Cardiac muscle cell (in vitro differentiated cells and primary cell): Measurements from ENCODE around the gene PELI2. TPM values are rescaled to one million over a fixed set of nuclear protein-coding genes. Genes with fewer than 3 reads are reported as not detected.

Experiments
- DNase-seq, 2 donors: peaks; one replicate each; pipeline versions ENCODE4 v3.0.0 to v3.0.0-alpha.2; 2010 to 2017; ENCODE audit warnings: low read depth in 1 of 2, low spot score in 1 of 2
- H3K27ac ChIP-seq: fragments of 200-600 bp; sonication (generic); 2 replicates; pipeline ENCODE4 v1.5.1; 2016
- H3K27me3 ChIP-seq: fragments of 200-600 bp; sonication (generic); 2 replicates; pipeline ENCODE4 v1.6.0; 2016; ENCODE audit warnings: control low read depth
- H3K36me3 ChIP-seq: fragments of 200-600 bp; sonication (generic); 2 replicates; pipeline ENCODE4 v1.5.1; 2016; ENCODE audit warnings: control low read depth
- H3K4me1 ChIP-seq: fragments of 200-600 bp; sonication (generic); 2 replicates; pipeline ENCODE4 v1.8.1; 2017; ENCODE audit warnings: low read depth, mild to moderate bottlenecking, mixed run types
- H3K4me3 ChIP-seq: fragments of 200-600 bp; sonication (generic); 2 replicates; pipeline ENCODE4 v1.5.1; 2016; ENCODE audit warnings: mild to moderate bottlenecking
- H3K9me3 ChIP-seq: fragments of 200-600 bp; sonication (generic); 2 replicates; pipeline ENCODE4 v1.5.1; 2017; ENCODE audit warnings: low read depth, mild to moderate bottlenecking, control low read depth
- polyA plus RNA-seq: library from polyadenylated mRNA; unstranded; fragments of >200 nt; fragmentation: Nextera tagmentation; extraction: Ambion mirVana; gene quantifications from 2 replicates; pipeline ENCODE4 v1.2.1, GENCODE V29; 2016
- total RNA-seq: library from RNA; depleted of rRNA; stranded (reverse); fragments of >200 nt; gene quantifications from 2 replicates; pipeline ENCODE4 v1.2.3, GENCODE V29; 2016
- TF ChIP-seq, protein P1 (sequence below): IDR thresholded peaks from 2 replicates; pipeline ENCODE4 v1.5.1; 2012; ENCODE audit warnings: low read depth, mild to moderate bottlenecking, low read length

Gene PELI2
- total and polyA plus RNA-seq, 2 experiments from 2014 or later, result 1.7 to 4.9 TPM

DNA sequence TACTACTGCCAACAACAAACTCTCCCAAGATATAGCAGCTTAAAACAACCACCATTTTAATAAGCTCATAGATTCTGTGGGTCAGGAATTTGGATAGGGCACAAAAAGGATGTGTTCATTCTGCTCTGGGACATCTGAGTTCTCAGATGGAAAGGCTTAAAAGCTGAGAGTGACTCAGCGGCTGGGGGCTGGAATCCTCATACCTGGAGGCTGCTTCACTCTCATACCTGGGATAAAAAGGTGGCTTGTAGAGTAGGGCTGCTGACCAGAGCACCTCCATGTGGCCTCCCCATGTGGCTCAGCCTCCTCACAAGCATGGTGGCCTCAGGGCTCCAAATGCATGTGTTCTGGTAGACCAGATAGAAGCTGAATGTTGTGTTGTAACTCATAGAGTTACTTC, 20.2 kb upstream of the PELI2 start:
- no peaks in the 10 kb centered on the region for H3K27me3 ChIP-seq
- H3K4me1 ChIP-seq, result peaks cover 19% of the 10 kb centered on the region
- H3K36me3 ChIP-seq, result no peaks in the 10 kb centered on the region
- no peak overlapping the region for H3K4me3 ChIP-seq
- H3K9me3 ChIP-seq, result no peaks in the 10 kb centered on the region
- DNase-seq, result no peak
- TF ChIP-seq, protein P1, sequence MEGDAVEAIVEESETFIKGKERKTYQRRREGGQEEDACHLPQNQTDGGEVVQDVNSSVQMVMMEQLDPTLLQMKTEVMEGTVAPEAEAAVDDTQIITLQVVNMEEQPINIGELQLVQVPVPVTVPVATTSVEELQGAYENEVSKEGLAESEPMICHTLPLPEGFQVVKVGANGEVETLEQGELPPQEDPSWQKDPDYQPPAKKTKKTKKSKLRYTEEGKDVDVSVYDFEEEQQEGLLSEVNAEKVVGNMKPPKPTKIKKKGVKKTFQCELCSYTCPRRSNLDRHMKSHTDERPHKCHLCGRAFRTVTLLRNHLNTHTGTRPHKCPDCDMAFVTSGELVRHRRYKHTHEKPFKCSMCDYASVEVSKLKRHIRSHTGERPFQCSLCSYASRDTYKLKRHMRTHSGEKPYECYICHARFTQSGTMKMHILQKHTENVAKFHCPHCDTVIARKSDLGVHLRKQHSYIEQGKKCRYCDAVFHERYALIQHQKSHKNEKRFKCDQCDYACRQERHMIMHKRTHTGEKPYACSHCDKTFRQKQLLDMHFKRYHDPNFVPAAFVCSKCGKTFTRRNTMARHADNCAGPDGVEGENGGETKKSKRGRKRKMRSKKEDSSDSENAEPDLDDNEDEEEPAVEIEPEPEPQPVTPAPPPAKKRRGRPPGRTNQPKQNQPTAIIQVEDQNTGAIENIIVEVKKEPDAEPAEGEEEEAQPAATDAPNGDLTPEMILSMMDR, result no peak
- H3K27ac ChIP-seq, result no peak overlapping the region

DNA sequence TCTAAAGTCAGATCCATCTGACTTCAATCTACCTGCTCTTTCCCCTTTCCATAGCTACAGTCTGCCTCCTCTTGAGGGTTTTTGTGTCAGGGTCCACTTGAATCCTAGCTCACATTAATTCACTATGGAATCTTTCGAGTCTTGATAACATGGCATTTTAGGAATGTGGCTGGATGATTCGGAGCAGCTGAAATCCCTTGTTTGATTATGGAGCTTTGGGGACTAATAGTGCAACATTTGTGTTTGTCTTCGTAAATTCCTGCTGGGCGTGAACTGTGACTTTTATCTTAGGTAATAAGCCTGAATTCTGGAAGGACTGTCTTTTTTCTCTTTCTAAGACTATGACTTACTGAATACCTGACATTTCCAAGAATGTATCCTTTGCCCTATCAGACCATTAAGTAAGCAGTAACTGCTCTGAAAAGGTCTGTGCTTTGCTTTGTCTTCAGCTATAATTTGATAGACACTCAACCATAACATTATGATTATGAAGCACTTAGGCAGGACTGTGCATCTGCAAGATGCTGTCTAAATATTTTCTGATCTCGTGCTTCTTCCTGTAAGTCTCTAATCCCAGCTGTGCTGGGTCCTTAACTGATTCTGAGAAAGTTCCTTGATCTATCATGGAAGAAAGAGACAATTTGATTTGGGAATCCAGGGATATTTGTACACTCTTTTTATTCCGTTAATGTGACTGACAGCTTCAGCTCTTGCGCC, 19.0 kb upstream of the PELI2 start:
- no peak overlapping the region for H3K27ac ChIP-seq
- no peak overlapping the region for H3K4me3 ChIP-seq
- no peaks in the 10 kb centered on the region for H3K9me3 ChIP-seq
- no peaks in the 10 kb centered on the region for H3K36me3 ChIP-seq
- peaks cover 19% of the 10 kb centered on the region for H3K4me1 ChIP-seq
- peak in 1 of 2 donors; percentile 29 for DNase-seq
- H3K27me3 ChIP-seq, result no peaks in the 10 kb centered on the region
- TF ChIP-seq, protein P1, result no peak

DNA sequence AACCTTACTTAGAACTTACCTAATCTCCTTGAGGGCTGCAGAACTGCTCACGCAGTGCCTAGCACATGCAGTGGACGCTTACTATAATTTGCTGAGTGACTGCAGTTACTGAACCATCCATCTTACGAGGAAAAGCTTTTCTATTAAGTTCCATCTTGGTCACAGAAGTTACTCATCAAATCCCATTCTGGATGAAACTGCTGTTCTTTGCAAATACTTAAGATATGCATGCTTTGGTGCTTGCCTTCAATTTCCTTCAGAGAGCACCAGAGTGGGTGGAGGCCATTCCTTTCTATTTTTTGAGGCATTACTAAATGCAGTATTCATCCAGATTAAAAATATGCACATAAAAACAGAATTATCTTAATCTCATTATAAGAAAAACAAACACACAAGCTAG, 17.7 kb upstream of the PELI2 start:
- no peaks in the 10 kb centered on the region for H3K27me3 ChIP-seq
- TF ChIP-seq, protein P1, result no peak
- no peaks in the 10 kb centered on the region for H3K36me3 ChIP-seq
- H3K4me3 ChIP-seq, result no peak overlapping the region
- no peak for DNase-seq
- peaks cover 19% of the 10 kb centered on the region for H3K4me1 ChIP-seq
- H3K27ac ChIP-seq, result no peak overlapping the region
- no peaks in the 10 kb centered on the region for H3K9me3 ChIP-seq

DNA sequence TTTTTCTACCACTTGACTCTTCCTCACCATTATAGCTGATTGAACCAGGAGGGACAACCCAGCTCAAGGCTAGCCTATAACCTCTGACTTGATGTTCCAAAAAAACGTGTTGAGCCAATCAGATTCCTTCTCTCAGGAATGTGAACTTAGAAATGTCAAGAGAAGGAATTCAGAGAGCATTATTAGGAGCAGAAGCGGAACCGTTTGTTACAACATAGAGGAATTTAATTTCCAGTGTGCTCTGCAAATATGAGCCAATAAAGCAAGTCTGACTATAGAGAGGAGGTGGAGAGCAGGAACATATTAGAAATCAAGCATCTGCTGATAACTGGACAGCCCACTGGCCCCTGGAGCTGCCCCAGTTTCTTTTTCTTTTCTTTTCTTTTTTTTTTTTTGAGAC, 15.3 kb upstream of the PELI2 start:
- TF ChIP-seq, protein P1, result no peak
- Histone ChIP-seq H3K4me3 (no peak overlapping the region), H3K4me1 (peaks cover 19% of the 10 kb centered on the region), H3K36me3 (no peaks in the 10 kb centered on the region), H3K27me3 (no peaks in the 10 kb centered on the region), H3K9me3 (no peaks in the 10 kb centered on the region), H3K27ac (no peak overlapping the region)
- DNase-seq, result peak in 1 of 2 donors; percentile 33

DNA sequence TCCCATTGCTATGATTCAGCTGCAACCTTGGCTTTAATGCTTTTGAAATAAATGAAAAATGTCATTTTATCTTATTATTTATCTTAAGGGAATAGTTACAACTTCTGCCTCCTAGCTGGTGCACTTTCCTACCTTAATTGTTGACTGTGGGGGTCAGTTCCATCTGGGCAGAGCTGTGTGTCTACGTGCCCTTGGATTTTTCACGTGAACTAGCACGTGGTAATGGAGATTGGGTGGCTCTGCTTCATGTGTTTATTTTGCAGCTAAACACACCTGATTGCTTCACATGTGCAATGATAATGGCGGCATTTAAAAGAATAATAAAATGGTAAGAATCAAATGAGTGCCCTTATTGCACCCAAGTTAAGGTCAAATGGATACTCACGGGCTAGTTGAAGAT, 10.6 kb upstream of the PELI2 start:
- H3K27me3 ChIP-seq, result no peaks in the 10 kb centered on the region
- H3K4me3 ChIP-seq, result no peak overlapping the region
- no peak overlapping the region for H3K27ac ChIP-seq
- no peaks in the 10 kb centered on the region for H3K36me3 ChIP-seq
- no peaks in the 10 kb centered on the region for H3K9me3 ChIP-seq
- H3K4me1 ChIP-seq, result no peaks in the 10 kb centered on the region
- DNase-seq, result no peak
- TF ChIP-seq, protein P1, result no peak
